NCI-H1105 (cell line): Measurements from ENCODE around the gene SERINC5.
"Not testable (repeated sequence)": the region's sequence is repeated elsewhere in the genome, so short reads cannot be mapped to it uniquely, and the experiment has no call there.

Experiments used
- DNase-seq: peaks from one replicate; lab custom pipeline; 2025; lab: John Stamatoyannopoulos, UW

The SERINC5 gene

DNA sequence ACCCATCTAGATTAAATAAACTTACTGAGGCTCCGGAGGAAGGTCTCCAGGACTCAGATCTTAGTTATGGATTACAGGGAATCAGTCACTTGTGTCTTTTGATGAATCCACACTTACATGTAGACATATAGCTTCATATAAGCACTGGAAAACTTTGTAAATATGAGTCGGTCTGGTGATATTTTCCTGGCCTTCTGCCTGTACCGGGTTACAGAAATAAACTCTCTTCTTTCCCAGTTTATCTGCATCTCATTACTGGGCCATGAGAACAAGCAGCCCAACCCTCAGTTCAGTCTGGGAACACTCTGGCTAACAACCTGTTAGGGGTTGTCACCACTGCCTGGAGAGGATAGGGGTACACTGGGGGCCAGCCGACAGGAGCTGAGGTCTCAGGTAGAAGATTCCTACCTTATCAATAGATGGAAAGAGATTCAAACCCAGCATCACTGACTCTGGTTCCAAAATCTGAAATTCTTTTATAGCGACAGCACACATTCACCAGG, 161.6 kb downstream of the SERINC5 start:
- no peak for DNase-seq

DNA sequence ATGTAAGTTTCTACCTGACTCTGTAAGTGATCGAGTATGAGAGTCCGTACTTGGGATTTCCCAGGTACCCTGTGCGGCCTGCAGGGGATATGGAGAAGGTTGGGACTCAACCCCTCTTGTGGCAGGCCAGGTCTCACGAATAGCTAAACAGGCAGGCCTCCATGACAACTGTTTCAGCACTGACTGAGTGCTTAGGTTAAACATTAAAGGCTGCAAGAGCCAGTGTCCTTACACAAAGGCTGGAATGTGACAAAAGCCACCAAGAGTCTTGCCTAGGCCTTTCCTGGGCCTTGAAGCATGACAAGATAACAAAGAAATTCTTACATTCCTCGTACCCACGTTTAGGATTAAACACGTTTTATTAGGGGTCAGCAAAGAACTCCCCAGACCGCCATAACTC, 162.1 kb downstream of the SERINC5 start:
- no peak for DNase-seq

DNA sequence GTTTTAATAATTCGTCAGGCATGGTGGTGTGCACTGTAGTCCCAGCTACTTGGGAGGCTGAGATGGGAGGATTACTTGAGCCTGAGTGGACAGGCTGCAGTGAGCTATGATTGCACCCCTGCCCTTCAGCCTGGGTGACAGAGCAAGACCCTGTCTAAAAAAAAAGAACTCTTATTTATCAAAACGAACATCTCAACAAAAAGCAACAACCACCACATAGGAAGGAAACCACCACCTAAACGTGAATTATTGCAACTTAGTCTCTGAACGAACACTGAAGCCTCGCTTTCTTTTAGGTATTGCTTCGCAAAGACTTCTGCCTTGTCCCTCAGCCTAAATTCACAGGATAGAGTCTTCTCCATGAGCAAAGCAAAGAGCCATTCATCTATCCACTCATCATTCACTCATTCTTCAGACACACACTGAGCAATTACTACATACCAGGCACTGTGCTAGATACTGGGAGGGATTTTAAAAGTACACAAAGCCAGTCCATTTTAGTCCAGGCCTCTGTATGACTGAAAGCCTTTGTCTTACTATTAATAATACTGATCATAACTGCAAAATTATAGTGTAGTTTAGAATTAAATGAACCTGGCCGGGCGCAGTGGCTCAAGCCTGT, 163.3 kb downstream of the SERINC5 start:
- DNase-seq = no peak

DNA sequence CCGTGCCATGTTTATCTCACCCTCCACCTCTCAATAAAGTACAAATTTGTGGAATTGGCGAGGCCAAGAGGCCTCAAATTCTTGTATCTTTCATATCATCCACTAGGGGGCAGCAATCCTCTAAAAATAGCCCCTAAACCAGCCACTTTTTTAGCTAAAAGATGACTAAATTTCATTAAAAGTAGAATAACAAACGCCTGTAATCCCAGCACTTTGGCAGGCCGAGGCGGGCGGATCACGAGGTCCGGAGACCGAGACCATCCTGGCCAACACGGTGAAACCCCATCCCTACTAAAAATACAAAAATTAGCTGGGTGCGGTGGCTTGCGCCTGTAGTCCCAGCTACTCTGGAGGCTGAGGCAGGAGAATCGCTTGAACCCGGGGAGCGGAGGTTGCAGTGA, 164.1 kb downstream of the SERINC5 start:
- DNase-seq = not testable (repeated sequence)

DNA sequence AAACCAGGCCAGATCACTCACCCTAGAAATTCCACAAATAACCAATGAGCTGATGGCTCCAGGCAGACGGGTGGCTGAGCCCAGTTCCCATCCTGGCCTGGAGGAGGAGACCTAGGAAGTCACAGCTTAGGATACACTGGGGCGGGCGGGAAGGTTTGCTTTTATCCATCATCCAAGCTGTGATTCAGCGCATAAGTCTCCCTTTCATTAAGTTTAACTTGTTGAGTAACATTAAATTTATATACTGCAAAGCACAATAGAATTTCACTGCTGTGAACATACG, 165.0 kb downstream of the SERINC5 start:
- no peak for DNase-seq

DNA sequence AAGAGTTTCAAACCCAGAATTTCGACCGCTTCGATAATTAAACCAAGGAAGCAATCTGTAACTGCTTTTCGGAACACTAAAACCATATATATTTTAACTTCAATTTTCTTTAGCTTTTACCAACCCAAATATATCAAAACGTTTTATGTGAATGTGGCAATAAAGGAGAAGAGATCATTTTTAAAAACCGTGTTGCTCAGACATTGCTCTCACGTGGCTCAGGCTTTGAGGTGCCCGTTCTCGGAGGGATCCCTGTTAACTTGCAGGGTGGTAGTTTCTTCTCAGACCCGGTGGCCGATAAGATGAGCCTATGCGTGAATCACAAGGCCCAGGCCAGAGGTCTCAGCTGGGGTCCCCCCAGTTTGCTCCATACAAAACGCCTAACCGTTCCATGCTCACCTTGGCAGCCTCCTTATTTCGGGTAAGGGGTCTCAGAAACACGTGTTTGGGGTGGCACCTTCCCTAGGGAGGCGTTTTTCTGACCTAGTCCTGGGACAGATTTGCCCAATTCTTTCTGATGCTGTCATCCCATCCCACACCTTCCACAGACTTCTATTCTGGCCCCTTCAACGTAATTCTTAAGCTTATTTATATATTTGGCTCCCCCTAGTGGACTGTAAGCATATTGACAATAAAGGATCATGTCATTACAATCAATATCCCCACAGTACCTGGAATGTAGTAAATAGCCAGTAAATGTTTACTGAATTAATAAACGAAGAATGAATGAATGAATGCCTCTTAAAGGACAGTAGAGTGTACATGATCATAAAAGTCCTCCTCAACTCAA, 172.6 kb downstream of the SERINC5 start:
- DNase-seq = peak; percentile 34

DNA sequence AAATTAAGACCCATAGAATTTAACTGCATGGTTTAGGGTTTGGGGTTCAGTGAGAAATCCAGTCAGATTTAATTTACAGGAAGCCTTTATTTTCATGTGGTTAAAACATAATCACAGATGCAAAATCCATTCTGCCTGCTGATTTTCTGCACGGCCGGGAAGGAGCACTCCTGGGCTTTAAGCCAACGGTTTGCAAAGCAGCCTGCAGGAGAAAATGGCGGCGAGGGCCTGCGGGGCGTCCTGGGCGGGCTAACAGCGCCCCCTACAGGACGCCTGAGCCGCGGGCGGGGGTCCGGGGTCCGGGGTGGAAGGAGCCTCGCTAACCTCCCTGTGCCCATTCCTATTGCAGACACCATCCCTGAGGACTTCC, 173.1 kb downstream of the SERINC5 start:
- peak; percentile 71 for DNase-seq

DNA sequence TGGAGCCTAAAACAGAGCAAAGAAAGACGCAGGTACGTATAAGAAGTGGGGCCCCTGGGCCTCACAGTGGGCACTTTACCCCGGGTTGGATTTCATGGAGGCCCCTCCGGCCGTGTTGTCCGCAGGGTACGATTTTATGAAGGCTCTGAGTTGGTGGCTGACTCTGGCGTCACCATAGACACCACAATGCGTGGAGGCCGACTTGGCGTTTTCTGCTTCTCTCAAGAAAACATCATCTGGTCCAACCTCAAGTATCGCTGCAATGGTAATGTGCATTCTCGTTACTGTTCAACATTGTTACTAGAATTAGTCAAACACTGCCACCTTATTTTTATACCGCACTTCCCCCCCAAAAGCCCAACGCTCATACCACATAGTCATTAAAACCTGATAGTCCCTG, 173.6 kb downstream of the SERINC5 start:
- DNase-seq = no peak

DNA sequence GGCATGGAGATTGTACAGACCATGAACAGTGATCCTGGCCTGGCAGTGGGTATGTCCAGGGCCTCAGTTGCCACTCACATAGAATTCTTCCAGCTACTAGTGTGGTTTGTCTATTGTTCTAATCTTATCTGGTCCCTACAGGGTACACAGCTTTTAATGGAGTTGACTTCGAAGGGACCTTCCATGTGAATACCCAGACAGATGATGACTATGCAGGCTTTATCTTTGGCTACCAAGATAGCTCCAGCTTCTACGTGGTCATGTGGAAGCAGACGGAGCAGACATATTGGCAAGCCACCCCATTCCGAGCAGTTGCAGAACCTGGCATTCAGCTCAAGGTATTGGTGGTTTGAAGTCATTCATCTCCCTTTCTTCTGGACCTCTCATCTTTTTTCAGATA, 176.9 kb downstream of the SERINC5 start:
- no peak for DNase-seq

DNA sequence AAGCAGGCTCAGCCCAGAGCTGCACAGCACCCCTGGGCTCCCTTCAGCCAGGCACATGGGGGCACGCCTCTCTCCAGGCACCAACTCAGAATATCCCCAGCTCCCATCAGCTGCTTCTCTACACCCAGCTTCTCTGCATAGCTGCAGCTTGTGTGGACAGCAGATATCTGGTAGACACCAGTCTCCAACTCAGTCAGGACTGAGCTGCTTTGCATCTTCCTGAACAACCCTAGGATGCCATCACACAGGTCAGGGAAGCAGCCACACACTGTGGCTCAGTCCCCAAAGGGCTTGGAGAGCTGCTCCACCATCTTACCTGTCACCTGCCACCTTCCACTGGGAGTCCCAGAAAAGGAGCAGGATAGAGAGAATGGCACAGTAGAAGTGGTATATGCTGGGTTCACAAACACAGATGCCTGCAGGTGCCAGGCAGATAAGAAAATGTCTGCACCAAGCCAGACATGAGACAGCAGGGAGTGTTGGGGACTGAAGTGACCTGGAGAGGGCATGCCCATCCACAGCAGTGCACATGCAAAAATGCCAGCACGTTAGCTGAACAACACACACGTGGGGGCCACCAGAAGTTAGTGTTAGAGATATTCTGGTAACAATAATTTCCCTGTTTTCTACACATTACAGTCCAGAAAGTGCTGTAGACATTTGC, 178.7 kb downstream of the SERINC5 start:
- no peak for DNase-seq

DNA sequence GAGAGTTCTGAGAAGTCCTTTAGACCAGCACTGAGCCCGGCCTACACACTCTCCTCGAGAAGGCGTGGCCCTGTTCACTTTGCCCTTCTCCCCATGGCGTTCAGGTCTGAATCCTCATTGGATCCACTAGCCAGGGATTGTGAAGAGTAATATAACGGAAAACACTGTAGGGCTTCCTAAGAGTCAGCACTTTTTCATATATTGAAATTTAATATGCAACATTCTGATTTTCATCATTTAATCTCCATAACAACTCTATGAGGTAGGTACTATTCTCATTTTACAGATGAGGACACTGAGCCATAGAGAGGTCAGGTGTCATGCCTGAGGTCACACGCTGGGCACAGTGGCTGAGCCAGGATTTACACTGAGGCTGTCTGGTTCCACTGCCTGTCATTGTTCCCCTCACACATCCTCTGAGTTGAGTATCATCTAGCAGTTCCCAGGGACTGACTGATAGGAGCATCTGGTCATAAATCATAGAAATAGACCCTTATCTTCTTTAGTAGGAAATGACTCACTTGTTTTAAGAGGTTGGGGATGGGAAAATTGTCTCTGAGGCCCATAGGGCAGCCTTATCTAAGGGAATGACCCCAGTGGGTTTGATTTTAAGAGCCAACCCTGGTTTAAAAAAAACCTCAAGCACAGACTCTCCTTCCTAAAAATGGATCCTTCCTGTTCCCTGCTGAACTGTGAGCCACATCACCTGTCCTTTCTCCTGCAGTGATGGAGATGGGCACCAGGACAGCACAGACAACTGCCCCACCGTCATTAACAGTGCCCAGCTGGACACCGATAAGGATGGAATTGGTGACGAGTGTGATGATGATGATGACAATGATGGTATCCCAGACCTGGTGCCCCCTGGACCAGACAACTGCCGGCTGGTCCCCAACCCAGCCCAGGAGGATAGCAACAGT, 179.5 kb downstream of the SERINC5 start:
- no peak for DNase-seq

DNA sequence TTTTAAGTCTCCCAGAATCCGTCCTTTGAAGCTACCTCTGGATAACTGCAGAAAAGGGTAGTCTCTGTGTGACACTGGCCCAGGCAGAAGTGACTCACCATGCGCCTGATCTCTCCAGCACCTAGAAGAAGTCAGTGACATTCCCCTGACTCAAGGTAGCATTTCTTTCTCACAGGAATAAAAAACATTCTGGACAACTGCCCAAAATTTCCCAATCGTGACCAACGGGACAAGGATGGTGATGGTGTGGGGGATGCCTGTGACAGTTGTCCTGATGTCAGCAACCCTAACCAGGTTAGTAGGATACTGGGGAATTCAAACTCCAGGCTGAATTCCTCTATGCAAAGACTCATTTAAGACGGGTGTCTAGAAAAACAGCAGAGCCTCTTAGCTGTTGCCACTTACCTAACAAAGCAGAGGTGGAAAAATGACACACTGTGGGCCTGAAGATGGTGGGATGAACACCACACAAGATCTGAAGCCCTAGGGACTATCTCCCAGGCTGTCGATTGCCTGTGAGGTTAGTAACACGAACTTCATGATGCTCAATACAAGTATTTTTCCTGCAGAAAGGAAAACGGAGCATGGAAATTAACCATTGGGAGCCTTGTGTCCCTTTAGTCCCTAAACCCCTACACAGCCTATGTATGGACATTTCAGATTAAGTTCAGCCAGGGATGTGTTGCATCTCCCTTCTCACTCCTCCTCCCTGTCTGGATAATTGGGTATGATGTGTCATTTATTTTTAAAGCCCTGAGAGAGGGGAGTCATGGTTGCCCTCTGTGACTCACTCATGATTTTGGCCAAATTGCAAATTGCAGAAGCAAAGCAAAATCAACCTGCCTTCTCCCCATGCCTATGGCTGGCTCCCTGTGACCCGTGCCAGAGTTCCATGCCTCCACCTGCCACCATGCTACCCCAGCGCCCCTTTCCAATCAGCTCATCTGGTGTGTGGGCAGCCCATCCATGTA, 183.5 kb downstream of the SERINC5 start:
- DNase-seq = no peak

DNA sequence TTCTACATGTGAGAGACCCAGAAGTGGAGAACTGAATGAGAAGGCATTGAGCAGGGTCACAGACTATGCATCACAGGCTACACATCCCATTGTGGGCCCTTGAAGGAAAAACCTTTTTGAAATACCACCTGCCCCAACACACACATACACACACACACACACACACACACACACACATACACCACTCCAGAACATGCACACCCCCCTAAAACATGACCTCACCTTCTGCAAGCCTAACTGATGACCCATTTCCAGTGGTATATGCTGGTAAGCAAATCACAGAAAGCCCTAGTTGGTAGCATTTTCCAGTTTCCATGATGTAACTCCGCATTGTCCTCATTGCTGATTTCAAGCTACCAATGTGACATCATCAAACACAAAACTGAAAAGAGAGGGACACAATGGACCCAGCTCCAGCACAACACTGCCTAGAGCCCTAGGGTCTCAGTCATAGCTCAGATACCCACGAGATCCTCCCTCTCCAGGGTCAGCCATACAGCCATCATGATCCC, 184.3 kb downstream of the SERINC5 start:
- DNase-seq = no peak

DNA sequence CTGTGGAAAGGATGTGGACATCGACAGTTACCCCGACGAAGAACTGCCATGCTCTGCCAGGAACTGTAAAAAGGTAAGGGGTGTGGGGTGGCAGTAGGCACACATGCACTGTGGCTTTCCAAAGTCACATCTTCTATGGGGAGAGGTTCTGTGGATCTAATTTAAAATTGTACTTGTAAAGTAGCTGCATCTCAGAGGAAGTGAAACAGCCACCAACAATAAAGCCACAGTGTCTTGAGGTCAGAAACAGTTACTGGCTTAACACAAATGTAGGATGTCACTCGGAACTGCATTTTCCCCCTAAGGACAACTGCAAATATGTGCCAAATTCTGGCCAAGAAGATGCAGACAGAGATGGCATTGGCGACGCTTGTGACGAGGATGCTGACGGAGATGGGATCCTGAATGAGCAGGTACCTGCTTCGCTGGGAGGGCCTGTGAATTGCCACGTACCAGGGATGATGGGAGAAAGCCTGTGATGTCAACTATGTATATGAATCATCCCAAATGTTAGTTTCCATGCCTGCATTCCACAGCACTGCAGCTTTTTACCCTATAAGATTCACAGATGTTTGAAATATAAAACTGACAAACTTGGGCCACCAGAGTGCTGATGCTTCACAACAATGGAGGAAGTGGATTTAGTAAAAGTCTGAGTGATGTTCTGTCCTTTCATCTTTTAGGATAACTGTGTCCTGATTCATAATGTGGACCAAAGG, 185.4 kb downstream of the SERINC5 start:
- DNase-seq = no peak

DNA sequence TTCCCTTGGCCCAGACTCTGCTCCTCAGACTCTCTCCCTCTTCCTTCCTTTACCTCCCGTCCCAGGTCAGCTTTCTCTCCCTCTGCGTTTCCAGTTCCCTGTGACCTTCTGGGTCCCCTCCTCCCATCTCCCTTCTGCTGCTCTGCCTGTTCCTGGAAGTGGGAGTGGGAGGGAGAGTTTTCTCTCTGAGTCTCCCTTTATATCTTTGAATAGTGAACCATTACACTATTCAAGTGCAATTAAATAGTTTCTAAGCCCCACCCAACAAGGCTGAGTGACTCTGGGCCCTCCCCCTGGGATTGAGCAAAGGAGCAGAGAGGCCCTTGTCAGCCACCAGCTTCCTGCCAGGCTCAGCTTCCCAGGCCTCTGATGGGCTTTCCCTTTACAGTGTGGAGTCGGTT, 185.9 kb downstream of the SERINC5 start:
- DNase-seq = no peak

DNA sequence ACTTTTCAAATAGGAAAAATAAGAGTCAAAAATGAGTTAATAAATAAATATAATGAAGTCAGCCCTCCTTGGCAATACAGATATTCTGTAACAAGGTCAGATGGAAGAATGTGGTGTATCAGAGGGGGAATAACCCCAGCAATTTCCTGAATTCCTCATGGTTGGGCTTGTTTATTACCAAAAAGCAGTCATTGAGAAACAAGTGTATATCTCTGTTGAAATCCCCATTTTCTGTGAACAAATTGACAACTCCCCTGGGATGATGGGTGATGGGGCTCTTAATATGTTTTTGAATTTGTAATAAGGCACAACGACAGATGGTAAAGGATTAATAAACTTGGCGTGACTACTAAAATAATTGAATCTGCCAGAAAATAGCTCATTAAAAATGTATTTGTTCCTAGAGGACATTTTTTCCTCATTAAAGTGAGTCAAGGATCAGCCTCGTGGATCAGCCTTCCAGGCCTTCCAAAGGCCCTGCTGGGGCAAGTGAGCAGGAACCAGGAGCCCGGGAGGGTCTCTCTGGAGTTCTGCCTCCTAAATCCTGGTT, 186.5 kb downstream of the SERINC5 start:
- no peak for DNase-seq

DNA sequence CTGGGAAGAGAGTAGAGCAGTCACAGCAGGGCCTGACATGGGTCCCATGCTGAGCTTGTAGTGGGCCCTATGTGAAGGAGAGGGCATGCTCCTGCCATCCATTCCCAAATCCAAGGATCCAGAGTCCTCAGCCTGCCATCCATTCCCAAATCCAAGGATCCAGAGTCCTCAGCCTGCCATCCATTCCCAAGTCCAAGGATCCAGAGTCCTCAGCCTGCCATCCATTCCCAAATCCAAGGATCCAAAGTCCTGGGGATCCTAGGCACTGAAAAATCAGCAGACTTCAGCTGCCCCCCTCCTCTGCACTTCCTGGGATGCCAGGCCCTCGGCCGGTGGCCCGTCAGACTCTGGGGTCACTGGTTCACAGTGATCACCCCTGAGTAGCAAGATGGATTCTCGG, 187.1 kb downstream of the SERINC5 start:
- DNase-seq = no peak

DNA sequence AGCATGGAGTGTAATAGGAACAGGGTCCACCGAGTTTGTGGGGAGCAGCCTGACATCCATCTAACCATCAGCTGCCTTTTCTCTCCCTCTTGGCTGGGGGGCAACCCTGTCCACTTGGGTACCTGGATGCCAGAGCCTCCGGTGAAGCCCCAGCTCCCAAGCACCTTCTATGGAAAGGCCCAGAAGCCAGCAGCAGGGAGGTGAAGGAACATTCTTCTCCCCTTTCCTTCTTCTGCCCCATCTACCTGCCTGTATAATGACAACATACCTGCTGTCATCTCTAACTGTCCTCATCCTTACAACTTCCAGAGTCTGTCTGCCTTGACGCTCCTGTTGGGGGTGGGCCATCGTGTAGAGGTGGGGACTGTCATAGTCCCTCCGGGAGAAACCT, 187.6 kb downstream of the SERINC5 start:
- DNase-seq = no peak

DNA sequence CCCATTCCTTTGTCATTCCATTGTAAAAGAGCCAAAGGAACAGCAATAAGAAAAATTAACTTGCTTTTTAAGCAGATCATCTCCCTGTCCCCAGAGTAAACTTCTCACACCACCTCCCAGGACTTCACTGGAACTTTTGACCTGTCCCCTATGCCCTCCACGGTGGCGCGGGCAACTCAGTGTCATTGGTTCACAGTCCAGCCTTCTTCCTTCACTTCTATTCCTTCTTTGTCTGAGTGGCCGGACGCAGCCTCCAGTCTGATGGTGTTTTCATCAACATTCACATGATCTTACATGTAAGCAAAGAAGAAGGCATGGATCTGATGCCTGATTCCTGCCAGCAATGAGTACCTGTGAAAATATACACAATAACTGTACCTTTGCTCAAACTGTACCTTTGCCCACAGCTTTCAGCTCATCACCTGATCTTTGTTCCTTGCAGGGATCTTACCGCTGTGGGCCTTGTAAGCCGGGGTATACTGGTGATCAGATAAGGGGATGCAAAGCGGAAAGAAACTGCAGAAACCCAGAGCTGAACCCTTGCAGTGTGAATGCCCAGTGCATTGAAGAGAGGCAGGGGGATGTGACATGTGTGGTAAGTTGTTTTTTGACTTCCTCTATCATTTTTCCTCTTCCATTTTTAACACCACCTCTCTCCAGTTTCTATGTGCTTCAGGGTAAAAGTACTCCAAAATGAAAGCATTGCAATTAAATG, 188.2 kb downstream of the SERINC5 start:
- no peak for DNase-seq
